AG09319 (cell line): ENCODE results near the gene SND1.

ENCODE experiments used
- DNase-seq: peaks from one replicate; pipeline ENCODE4 v3.0.0-alpha.2; 2010; ENCODE audit warnings: low read depth; ENCODE audit errors: extremely low read depth
- TF ChIP-seq, protein P1 (sequence below): IDR thresholded peaks from 2 replicates; pipeline ENCODE4 v1.5.1; 2011; ENCODE audit warnings: low read depth, mild to moderate bottlenecking, inconsistent platforms, low read length, moderate library complexity

Gene SND1

DNA sequence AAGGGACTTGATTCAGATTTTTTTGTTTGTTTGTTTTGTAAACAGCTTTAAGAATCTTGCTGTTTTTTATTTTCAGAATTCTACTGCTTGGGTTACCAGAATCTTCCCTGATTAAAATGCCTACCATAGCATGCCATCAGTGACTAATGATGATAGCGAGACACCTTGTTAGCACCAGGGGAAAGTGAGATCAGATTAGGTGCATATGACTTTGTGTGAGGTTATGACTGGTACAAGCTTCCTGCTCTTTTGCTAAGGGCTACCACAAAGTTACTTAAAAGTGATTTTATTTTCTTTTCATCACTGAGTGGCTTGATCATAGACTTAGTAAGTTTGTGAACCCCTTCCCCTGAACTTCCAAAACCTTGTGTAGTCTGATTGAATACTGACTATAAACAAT lies 93.5 kb downstream of the SND1 start:
- TF ChIP-seq, protein P1, sequence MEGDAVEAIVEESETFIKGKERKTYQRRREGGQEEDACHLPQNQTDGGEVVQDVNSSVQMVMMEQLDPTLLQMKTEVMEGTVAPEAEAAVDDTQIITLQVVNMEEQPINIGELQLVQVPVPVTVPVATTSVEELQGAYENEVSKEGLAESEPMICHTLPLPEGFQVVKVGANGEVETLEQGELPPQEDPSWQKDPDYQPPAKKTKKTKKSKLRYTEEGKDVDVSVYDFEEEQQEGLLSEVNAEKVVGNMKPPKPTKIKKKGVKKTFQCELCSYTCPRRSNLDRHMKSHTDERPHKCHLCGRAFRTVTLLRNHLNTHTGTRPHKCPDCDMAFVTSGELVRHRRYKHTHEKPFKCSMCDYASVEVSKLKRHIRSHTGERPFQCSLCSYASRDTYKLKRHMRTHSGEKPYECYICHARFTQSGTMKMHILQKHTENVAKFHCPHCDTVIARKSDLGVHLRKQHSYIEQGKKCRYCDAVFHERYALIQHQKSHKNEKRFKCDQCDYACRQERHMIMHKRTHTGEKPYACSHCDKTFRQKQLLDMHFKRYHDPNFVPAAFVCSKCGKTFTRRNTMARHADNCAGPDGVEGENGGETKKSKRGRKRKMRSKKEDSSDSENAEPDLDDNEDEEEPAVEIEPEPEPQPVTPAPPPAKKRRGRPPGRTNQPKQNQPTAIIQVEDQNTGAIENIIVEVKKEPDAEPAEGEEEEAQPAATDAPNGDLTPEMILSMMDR: no peak

DNA sequence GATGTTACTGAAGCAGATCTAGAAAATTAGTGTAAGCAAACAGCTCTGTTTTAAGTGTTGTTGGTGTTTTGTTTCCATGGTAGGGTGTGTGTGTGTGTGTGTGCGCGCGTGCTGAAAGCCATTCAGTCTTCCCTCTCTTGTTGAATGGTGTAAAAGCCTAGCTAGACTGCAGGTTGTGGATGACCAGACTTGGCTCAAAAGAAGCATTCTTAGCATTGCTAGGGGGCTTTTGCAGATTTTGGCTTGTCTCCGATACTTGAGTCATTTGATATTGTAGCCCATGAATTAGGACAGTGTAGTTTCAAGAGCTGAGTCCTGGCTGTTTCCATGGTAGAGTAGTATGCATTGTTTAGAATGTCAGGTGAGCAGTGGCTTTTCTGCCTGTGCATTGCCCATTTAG lies 99.1 kb downstream of the SND1 start:
- DNase-seq: peak; percentile 36
- TF ChIP-seq, protein P1: no peak

More for the DNA sequence above, 93.5 kb downstream of the SND1 start:
- no peak for DNase-seq

DNA sequence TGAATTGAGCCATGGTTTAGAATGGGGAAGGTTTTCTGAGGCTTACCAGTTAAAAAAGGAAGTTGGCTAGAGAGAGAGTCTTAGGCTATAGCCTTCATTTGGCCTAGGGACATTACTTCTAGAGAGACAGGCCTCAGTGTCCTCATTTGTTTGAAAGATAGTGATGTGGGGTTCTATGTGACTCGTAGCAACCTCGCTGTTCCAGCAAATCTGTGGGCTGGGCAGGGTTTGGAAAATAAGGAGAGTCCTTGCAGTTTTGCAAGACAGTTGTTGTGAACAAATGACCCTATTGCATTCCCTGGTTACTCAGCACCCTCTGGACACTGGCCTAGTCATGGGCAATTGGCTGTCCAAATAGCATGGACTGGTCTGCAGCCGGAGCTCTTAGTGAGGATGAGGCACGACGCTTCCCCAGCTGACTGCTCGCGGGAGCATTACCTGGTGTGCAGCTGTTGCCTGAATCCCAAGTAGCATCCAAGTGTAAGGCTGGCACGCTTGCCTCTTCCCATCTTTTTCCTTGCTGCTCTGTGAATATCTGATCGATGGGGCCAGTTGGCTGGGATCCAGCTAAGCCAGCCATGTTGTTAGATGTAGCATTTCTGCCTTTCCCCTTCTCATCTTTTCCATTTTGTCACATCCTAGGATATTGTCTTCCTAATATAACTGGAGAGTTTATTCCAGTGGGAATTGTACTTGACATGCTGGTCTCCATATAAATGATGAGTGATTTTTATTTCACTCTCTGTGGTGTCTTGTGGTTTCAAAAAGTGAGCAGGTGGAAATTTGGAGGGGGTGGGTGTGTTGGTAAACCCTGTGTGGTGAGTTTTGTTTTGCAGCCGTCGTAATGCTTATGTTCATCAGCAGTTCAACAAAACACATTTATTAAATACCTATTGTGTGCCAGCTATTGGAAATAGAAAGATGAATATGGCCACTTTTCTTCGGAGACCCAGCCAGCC lies 99.8 kb downstream of the SND1 start:
- no peak for DNase-seq
- TF ChIP-seq, protein P1: no peak

DNA sequence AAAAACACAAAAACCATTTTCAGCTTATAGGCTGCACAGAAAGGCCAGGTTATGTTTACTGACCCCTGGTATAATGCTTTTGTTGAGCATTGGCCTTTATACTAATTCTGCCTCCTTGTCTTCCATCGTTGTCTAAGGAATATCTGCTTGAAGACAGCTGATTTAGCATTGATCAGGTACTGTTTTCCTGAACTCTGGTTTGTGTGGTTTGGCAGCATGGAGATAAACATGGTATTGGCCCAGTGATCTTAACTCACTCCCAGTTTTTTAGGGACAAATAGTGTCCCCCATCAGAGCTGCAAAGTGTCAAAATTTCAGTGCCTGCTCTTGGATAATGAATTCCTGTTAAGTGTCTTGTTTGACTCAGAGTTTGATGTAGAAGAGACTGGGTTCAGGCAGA lies 100.8 kb downstream of the SND1 start:
- TF ChIP-seq, protein P1: no peak
- no peak for DNase-seq

DNA sequence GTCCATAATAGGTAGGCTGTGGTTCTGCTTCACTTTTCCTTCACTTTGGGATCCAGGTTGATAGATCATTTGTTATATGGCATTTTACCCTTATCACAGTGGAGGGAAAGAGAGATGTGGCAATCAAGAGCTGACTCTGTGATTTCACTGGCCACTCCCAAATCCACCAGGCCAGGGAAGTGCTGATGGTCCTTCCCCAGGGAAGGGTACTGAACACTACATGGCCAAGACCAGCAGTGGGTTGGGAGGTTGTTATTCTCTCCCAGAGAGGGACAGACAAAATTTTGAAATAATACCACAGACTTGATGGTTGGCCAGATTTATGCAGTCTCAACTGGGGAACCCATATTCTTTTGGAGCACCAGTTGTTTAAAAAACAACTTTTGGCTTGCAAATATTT lies 102.5 kb downstream of the SND1 start:
- DNase-seq: no peak
- TF ChIP-seq, protein P1: no peak

DNA sequence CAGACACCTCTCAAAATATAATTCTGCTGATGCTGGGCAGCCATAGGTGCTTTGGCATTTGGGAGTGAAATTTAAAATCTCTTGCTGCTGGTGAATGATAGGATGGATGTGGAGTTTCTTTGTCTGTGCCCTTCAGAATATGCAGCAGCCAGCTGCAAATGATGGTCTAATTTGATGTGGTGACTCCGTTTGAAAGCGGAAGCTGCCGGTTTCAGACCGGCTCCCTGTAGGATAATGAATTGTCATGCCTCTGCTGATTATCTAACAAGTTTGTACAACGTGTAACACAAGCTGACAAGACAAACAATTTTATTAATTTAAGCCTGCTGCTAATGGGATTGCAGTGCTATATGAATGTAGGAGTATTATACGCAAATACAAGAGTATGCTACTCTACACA lies 103.5 kb downstream of the SND1 start:
- TF ChIP-seq, protein P1: no peak

DNA sequence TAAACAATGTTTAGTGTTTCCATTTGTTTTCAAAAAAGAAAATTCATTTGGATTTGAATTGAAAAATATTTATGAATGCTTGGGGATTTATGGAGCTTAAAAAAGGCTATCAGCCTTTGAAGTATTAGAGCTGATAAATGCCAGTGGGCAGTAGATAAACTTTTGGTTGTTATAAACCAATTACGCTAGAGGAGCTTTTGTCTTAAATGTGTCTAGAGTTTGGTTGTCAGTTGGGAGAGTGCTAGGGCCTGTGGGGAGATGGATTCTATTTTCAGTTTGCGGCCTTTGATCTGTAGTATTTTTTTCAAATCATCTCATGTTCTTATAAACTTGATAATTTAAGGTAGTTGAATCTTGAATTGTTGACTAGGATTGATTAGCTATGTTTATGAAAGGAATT lies 104.0 kb downstream of the SND1 start:
- no peak for DNase-seq

More for the DNA sequence above, 103.5 kb downstream of the SND1 start:
- no peak for DNase-seq

More for the DNA sequence above, 104.0 kb downstream of the SND1 start:
- TF ChIP-seq, protein P1: no peak
